Cardiac septum (tissue), 1 donor: Measurements from ENCODE around the gene DDIT4. TPM values are rescaled to one million over a fixed set of nuclear protein-coding genes. Genes with fewer than 3 reads are reported as not detected.
A peak's percentile ranks its signal among the peaks of the same experiment; 100 is the strongest.
"Not testable (repeated sequence)": the region's sequence is repeated elsewhere in the genome, so short reads cannot be mapped to it uniquely, and the experiment has no call there.

ENCODE experiments used
- DNase-seq: peaks from one replicate; pipeline ENCODE4 v3.0.0-alpha.2; 2020; ENCODE audit warnings: low spot score
- intact Hi-C: fragments of 100-400 bp; cut with DNase I; formaldehyde crosslinking; loops from one replicate; pipeline ENCODE4 v1.14.0; 2022
- total RNA-seq: library from RNA; stranded (reverse); fragmentation: NEBNext Ultra II Directional; extraction: Animal tissue kit (Norgen Biotek cat#: 25700); gene quantifications from one replicate; pipeline ENCODE4 v1.2.1, GENCODE V29; 2021
- donor health status: DM: no; HTN: no; CAD: no.

Gene DDIT4
- total RNA-seq, 1 donor from 2014 or later = 22.6 TPM

DNA sequence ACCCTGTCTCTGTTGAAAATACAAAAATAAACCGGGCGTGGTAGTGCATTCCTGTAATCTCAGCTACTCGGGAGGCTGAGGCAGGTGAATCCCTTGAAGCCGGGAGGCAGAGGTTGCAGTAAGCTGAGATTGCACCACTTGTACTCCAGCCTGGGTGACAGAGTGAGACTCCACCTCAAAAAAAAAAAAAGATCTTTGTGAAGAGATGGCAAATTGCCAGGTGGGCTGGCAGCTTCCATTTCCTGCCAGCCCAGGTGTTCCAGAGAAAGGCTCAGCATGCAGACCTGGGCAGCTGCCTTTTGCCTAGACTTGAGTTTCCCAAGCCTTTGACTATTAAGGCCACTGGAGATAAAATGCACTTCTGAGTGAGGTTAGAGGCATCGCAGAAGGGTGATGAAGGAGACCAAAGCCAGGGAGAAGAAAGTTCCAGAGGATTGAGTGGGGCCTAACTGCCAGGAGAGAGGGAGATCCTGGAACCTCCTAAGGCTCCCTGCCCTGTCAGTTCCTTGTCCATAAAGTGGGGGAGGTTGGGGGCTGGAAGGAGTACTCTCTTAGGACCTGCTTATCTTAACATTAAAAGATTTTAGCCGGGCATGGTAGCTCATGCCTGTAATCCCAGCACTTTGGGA is 10.0 kb upstream of the DDIT4 start:
- no peak for DNase-seq
- intact Hi-C loops = no loop called here

DNA sequence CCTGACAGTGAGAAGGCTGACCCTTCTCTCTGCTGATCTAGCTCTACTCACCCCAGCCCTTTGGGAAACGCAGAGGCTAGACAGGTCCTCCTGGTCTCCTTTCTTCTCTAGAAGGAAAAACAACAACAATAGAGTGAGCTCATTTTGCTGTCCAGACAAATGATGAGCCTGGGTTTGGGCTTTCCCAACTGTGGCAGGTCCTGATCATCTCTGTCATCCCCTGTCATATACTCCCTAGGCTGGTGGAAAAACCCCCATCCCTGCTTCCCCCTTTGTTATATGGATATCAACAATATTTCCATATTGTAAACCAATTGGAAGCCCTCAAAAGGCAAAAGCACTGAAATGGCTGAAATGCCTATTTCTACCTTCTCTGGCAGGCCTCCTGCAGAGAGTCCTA is 9.2 kb upstream of the DDIT4 start:
- intact Hi-C loops = no loop called here

GRCh38 chr10:72265508-72265907 is 8.2 kb upstream of the DDIT4 start:
- intact Hi-C loops = no loop called here
- DNase-seq = no peak

More for the DNA sequence above, 9.2 kb upstream of the DDIT4 start:
- no peak for DNase-seq

- no peak for DNase-seq
- intact Hi-C loops = no loop called here
These were observed 7.5 kb upstream of the DDIT4 start for GRCh38 chr10:72265990-72266865.

DNA sequence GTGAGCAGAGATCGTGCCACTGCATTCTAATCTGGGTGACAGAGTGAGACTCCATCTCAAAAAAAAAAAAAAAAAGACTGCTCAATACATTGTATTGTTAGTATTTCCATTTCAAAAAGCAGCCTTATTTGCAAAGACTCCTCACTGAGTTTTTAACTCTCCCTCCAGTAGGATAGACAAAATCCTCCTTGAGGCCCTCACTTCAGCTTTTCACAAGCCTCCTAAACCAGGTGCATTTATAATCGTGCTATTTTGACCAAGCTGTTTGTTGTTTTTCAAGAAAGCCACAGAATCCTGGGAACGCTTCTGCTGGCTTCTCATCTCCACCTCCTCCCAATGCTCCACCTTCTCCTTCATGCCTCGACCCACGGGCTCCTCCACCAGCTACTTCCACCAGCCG is 6.3 kb upstream of the DDIT4 start:
- no peak for DNase-seq
- intact Hi-C loops = no loop called here

DNA sequence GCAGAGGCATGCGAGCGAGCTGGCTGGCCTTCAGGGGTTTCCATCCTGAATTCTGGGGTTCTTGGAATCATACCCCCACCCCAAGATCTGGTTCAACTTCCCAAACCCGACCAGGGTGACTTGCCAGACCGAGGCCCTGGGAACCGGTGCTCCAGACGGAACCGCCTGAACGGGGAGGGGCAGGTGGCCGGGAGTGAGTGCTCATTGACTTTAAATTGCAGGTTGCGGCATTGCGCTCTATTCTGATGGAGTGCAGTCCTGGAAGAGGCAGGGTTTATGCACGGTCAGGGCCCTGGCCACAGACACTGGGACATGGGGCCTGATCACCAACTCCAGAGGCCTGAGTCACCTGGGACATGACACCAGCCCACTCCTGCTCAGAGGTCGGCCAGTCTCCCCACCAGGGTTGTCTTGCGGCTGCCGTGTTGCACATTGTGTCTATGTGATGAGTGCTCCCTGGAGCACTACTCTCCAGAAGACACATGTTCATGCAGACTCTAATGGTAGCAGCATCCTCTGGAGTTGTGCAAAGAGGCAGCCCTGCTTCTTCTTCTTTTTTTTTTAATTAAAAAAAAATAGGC is 5.8 kb upstream of the DDIT4 start:
- intact Hi-C loops = no loop called here
- no peak for DNase-seq

DNA sequence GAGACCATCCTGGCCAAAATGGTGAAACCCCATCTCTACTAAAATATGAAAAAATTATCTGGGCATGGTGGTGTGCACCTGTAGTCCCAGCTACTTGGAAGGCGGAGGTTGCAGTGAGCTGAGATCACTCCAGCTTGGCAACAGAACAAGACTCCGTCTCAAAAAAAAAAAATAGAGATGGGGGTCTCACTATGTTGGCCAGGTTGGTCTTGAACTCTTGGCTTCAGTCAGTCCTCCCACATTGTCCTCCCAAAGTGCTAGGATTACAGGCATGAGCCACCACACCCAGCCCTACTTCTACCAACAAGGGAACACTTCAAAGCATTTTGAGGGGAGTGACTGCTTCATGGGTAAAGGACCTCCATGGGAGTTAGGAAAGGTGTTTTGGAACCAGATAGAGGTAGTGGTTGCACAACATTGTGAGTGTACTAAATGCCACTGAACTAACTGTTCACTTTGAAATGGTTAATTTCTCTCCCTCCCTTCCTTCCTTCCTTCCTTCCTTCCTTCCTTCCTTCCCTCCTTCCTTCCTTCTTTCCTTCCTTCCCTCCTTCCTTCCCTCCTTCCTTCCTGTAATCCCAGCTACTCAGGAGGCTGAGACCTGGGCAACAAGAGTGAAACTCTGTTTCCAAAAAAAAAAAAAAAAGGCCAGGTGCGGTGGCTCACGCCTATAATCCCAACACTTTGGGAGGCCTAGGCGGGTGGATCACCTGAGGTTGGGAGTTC is 5.1 kb upstream of the DDIT4 start:
- DNase-seq, intact Hi-C loops: not testable (repeated sequence)

- intact Hi-C loops = loop anchor here (5.0 kb wide), 1 partner anchor 47 kb away; no protein-coding TSS in a partner anchor
- no peak for DNase-seq
These were observed 3.0 kb upstream of the DDIT4 start for GRCh38 chr10:72270607-72271281.

GRCh38 chr10:72272689-72273409 is 875 bp upstream of the DDIT4 start:
- DNase-seq = peak; percentile 94
- intact Hi-C loops = loop anchor here (1.0 to 5.0 kb wide), 3 partner anchors 25 to 57 kb away; partner anchors contain the start of genes ANAPC16 and ASCC1

DNA sequence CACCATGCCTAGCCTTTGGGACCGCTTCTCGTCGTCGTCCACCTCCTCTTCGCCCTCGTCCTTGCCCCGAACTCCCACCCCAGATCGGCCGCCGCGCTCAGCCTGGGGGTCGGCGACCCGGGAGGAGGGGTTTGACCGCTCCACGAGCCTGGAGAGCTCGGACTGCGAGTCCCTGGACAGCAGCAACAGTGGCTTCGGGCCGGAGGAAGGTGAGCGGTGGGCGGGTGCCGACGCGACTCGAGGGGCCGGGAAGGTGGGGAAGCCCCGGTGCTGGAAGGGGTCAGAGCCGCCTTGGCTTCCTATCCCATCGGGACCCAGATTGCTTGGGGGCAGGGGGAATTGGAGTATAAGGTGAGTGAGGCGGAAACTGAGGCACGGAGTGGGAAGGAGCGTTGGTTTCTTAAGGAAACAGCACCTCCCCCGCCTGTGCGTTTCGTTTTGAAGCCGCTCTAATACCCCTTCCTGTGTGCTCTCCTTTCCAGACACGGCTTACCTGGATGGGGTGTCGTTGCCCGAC is 547 bp downstream of the DDIT4 start:
- intact Hi-C loops = loop anchor here (2.0 to 5.0 kb wide), 2 partner anchors 43 to 55 kb away; no protein-coding TSS in a partner anchor
- no peak for DNase-seq

GRCh38 chr10:72274730-72275350 is 1.1 kb downstream of the DDIT4 start:
- peak; percentile 84 for DNase-seq

DNA sequence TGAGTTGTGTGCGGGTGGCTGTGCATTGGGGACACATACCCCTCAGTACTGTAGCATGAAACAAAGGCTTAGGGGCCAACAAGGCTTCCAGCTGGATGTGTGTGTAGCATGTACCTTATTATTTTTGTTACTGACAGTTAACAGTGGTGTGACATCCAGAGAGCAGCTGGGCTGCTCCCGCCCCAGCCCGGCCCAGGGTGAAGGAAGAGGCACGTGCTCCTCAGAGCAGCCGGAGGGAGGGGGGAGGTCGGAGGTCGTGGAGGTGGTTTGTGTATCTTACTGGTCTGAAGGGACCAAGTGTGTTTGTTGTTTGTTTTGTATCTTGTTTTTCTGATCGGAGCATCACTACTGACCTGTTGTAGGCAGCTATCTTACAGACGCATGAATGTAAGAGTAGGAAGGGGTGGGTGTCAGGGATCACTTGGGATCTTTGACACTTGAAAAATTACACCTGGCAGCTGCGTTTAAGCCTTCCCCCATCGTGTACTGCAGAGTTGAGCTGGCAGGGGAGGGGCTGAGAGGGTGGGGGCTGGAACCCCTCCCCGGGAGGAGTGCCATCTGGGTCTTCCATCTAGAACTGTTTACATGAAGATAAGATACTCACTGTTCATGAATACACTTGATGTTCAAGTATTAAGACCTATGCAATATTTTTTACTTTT is 1.8 kb downstream of the DDIT4 start:
- intact Hi-C loops = loop anchor here (2.0 kb wide), 1 partner anchor 53 kb away; no protein-coding TSS in a partner anchor
- no peak for DNase-seq

More at GRCh38 chr10:72274730-72275350, 1.1 kb downstream of the DDIT4 start:
- intact Hi-C loops = loop anchor here (2.0 to 5.0 kb wide), 2 partner anchors 42 to 54 kb away; no protein-coding TSS in a partner anchor

DNA sequence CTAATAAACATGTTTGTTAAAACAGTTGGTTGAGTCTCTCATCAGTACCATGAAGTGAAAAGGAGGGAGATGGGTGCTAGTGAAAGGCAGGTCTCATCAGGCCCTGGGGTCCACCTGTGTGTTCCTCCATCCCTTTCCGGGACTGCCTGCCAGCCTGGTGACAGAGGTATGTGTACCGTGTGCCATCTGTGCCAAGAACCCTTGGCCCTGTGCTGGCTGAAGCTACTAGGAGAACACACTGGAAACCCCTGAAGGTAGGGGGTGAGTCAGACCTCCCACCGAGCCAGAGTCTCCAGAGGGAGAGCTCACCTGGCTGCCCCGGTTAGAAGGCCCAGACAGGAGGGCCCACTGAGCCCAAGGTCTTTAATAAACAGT is 2.3 kb downstream of the DDIT4 start:
- DNase-seq = no peak
- intact Hi-C loops = no loop called here

GRCh38 chr10:72276421-72277339 is 3.0 kb downstream of the DDIT4 start:
- intact Hi-C loops = no loop called here
- DNase-seq = no peak

DNA sequence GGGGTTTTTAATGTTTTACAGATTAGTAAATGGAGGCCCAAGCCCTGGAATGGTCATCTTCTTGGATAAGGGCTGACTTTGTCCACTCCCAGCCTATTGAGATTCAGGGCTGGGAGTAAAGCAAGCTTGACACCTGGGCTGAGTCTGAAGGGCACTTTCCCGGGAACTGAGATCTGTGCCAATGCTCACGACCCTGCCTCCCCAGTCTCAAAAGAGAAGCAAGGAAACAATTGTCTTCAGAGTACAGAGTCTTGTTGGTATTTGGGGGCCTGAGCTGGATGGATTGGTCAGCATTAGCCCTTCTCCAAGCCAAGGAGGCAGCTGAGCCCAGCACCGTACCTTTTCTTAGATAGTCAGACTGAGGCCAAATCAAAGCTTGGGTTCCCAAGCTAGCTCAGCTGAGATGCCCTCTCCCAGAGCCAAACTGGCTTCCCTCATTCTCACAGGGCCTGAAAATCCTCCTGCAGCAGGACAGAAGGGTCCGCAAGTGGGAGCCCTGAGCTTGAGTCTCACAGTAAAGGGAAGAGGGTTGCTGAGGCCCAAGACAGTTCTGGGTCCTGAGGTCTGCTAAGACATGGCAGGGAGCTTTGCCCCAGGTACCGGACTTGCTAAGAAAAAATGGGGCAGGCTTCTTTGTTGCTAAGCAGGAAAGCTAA is 3.7 kb downstream of the DDIT4 start:
- DNase-seq = no peak
- intact Hi-C loops = no loop called here
